NT2/D1 (cell line): ENCODE measurements around the gene SLC27A1.

Experiments used
- DNase-seq: peaks from one replicate; pipeline ENCODE4 v3.0.0-alpha.2; 2011; ENCODE audit warnings: low read depth, low spot score
- H3K27me3 ChIP-seq: 2 replicates; pipeline ENCODE4 v1.6.0; 2011; ENCODE audit warnings: mild to moderate bottlenecking; ENCODE audit not compliant: insufficient read length, insufficient read depth
- H3K36me3 ChIP-seq: 2 replicates; pipeline ENCODE4 v1.6.1; 2011; ENCODE audit warnings: mild to moderate bottlenecking, low read length, mixed read lengths; ENCODE audit not compliant: insufficient read depth, insufficient read length
- H3K4me1 ChIP-seq: 2 replicates; pipeline ENCODE4 v1.5.1; 2011; ENCODE audit not compliant: insufficient read depth, insufficient read length
- H3K4me3 ChIP-seq: 2 replicates; pipeline ENCODE4 v1.5.1; 2011; ENCODE audit warnings: low read depth; ENCODE audit not compliant: insufficient read length
- H3K9ac ChIP-seq: 2 replicates; pipeline ENCODE4 v1.6.0; 2011; ENCODE audit warnings: low read depth; ENCODE audit not compliant: insufficient read length
- H3K9me3 ChIP-seq: 2 replicates; pipeline ENCODE4 v1.5.1; 2011; ENCODE audit warnings: mild to moderate bottlenecking, low read length; ENCODE audit not compliant: insufficient read depth
- SUZ12 ChIP-seq: IDR thresholded peaks from 2 replicates; pipeline ENCODE4 v1.6.1; 2011; ENCODE audit not compliant: insufficient read length, insufficient read depth; ENCODE audit errors: extremely low read depth
- YY1 ChIP-seq: IDR thresholded peaks from 2 replicates; pipeline ENCODE4 v1.6.1; 2011; ENCODE audit not compliant: insufficient read length, insufficient read depth
- ZNF274 ChIP-seq: IDR thresholded peaks from 2 replicates; pipeline ENCODE4 v1.6.1; 2011; ENCODE audit warnings: mild to moderate bottlenecking, low read depth, low read length

SLC27A1 gene

DNA sequence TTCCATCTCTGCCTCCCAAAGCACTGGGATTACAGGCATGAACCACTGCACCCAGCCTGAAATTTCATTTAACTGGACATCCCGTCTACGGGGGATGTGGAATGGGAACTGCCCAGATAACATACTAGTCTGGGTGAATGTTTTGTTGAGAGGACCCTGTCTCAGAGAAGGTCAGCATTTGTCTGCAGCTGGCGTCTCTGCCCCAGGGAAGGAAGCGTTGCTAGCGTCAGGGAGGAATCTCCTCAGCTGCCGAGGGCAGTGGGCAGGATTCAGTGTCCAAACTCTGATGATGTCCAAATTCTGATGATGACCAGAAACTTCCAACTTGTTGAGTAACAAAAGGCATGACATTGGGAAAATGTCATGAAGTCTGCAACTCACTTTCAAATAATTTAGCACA, 12.7 kb upstream of the SLC27A1 start:
- Histone ChIP-seq H3K9ac (no peak overlapping the region), H3K4me1 (peaks cover 10% of the 10 kb centered on the region), H3K9me3 (peaks cover 3% of the 10 kb centered on the region; the same call in 1 of the 2 replicates), H3K27me3 (peaks cover 10% of the 10 kb centered on the region), H3K4me3 (no peak overlapping the region), H3K36me3 (no peaks in the 10 kb centered on the region)
- TF ChIP-seq SUZ12 = no peak
- no peak for TF ChIP-seq YY1
- no peak for TF ChIP-seq ZNF274
- DNase-seq = no peak

DNA sequence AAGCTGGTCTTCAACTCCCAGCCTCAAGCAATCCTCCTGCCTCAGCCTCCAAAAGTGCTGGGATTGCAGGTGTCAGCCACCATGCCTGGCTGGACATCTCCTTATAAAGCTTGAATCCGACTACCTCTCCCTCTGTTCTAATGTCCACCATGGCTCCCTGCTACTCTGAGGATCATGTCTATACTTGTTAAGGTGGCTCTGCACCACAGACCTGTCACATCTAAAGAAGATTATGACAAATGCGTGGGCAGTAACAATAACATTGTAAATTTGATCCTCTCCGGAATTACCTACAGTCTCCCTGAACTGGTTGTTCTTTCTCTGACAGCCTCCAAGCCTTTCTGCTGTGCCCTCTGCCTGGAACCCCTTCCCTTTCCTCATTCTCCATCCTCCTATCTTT, 11.4 kb upstream of the SLC27A1 start:
- H3K9me3 ChIP-seq = no peaks in the 10 kb centered on the region
- TF ChIP-seq YY1 (no peak), SUZ12 (no peak), ZNF274 (no peak)
- H3K4me1 ChIP-seq = peaks cover 10% of the 10 kb centered on the region
- no peak overlapping the region for H3K9ac ChIP-seq
- H3K36me3 ChIP-seq = no peaks in the 10 kb centered on the region
- DNase-seq = no peak
- peaks cover 7% of the 10 kb centered on the region for H3K27me3 ChIP-seq
- no peak overlapping the region for H3K4me3 ChIP-seq

DNA sequence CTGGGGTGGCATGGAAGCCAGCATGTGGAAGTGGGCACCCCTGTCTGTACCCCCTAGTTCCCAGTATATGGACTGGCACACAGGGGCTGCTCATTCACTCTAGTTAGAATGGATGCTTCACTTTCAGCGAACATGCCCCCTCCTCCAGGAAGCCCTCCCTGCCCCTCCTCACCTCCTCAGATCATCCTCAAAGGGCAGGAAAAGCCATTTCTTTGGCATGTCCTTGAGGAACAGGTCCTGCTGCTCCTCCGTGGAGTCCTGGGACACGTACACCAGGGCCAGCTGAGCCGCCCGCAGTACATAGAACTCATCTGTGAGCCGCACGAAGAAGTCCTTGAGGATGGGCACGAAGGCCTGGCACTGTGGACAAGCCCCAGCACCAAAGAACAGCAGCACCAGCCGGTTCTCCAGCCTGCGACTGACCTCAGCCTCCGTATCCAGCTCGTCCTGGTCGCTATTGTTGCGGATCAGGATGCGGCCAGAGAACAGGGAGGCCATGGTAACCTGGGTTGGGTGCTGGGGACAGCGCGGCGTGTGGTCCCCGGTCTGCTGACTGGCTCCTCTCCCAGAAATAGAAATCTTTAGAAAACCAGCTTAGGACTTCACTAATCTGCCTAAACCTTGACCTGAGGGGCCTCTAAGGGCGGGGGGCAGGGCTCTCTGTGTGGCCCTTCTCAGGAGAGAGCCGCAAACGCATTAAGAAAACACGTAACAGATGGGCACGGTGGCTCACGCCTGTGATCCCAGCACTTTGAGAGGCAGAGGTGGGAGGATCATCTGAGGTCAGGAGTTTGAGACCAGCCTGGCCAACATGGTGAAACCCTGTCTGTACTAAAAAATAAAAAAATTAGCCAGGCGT, 9.7 kb upstream of the SLC27A1 start, which contains the start of gene NXNL1:
NXNL1 (minus strand) TSS at position 555 of the 859 bp plus-strand sequence; CDS start at position 498, 57 bp downstream.
- Histone ChIP-seq H3K9me3 (no peaks in the 10 kb centered on the region), H3K27me3 (peaks cover 7% of the 10 kb centered on the region), H3K4me1 (peaks cover 7% of the 10 kb centered on the region), H3K4me3 (no peak within 1 kb of the TSS), H3K9ac (peak within 1 kb of the TSS; percentile 50), H3K36me3 (no peaks in the 10 kb centered on the region)
- TF ChIP-seq SUZ12 = no peak
- TF ChIP-seq ZNF274 = no peak
- TF ChIP-seq YY1 = no peak
- DNase-seq = no peak

DNA sequence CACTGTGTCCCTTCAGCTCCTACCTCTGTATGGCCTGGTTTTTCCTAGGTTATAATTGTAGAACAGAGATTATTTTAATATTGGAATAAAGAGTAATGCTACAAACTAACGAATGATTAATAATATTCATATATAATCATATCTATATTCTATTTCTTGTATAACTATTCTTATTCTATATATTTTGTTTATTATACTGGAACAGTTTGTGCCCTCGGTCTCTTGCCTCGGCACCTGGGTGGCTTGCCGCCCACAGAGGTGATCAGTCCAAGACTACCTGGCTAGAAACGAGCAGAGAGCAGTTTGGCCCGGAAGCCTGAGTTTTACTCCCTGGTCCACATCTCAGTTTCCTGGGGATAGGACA, 3.9 kb upstream of the SLC27A1 start:
- H3K4me3 ChIP-seq = no peak overlapping the region
- H3K36me3 ChIP-seq = no peaks in the 10 kb centered on the region
- DNase-seq = no peak
- no peak for TF ChIP-seq YY1
- TF ChIP-seq ZNF274 = no peak
- no peak for TF ChIP-seq SUZ12
- no peaks in the 10 kb centered on the region for H3K9me3 ChIP-seq
- peaks cover 7% of the 10 kb centered on the region for H3K4me1 ChIP-seq
- H3K27me3 ChIP-seq = peaks cover 19% of the 10 kb centered on the region
- no peak overlapping the region for H3K9ac ChIP-seq

DNA sequence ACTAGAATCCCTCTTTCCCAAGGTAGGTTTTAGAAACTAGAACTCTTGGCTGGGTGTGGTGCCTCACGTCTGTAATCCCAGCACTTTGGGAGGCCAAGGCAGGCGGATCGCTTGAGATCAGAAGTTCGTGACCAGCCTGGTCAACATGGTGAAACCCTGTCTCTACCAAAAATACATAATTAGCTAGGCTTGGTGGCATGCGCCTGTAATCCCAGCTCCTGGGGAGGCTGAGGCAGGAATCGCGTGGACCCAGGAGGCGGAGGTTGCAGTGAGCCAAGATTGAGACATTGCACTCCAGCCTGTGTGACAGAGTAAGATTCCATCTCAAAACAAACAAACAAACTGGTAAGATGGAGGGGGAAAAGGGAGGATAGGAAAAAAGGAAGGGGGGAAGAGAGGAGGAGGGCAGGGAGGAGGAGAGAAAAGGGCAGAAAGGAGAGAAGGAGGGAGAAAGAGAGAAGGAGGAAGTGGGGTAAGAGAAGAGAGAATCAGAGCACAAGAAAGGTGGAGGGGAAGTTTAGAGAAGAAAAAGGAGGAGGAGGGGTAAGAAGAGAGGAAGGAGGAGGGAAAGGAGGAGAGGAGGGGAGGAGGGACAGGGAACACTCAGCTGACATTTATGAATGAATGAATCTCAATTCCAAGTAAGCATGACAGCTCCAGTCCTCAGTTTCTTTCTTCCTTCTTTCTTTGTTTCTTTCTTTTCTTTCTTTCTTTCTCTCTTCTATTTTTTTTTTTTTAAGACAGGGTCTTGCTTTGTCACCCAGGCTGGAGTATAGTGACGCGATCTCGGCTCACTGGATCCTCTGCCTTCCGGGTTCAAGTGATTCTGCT, 2.6 kb upstream of the SLC27A1 start:
- TF ChIP-seq YY1 (no peak), SUZ12 (no peak), ZNF274 (no peak)
- no peaks in the 10 kb centered on the region for H3K9me3 ChIP-seq
- H3K27me3 ChIP-seq = peaks cover 24% of the 10 kb centered on the region
- H3K9ac ChIP-seq = no peak overlapping the region
- H3K4me1 ChIP-seq = peaks cover 7% of the 10 kb centered on the region
- no peaks in the 10 kb centered on the region for H3K36me3 ChIP-seq
- no peak for DNase-seq
- H3K4me3 ChIP-seq = no peak overlapping the region

DNA sequence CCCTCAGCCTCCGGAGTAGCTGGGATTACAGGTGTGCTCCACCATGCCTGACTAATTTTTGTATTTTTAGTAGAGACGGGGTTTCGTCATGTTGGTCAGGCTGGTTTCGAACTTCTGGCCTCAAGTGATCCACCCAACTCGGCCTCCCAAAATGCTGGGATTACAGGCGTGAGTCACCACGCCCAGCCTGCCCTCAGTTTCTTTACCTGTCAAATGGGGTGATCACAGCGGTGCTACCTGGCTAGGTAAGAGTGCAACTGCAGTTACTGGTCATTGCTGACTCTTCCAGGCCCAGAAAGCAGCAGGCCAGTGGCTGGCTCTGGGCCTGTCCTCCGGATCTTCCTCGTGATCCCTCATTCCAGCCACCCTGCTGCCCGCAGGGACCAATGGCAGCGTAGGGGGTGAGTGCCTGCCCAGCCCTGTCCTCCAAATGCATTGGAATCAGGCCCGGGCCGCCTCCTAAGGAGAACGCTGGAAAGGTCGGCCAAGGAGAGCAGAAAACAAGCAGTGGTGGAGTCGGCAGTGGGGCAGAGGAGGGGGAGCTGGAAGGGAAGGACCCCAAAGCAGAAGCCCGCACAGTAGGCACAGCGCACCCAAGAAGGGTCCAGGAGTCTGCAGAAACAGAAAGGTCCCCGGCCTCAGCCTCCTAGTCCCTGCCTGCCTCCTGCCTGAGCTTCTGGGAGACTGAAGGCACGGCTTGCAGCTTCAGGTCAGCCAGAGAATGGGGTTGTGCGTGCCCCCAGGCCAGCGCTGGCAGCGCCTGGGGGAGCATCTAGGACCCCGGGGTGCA, 1.8 kb upstream of the SLC27A1 start:
- DNase-seq = no peak
- H3K9me3 ChIP-seq = no peaks in the 10 kb centered on the region
- no peak for TF ChIP-seq ZNF274
- TF ChIP-seq YY1 = no peak
- no peak for TF ChIP-seq SUZ12
- H3K4me1 ChIP-seq = peaks cover 7% of the 10 kb centered on the region
- peaks cover 24% of the 10 kb centered on the region for H3K27me3 ChIP-seq
- peak overlapping the region; percentile 84 for H3K9ac ChIP-seq
- no peaks in the 10 kb centered on the region for H3K36me3 ChIP-seq
- peak overlapping the region; percentile 60 for H3K4me3 ChIP-seq
